ENCODE data around the gene UBE2E2.

UBE2E2 gene

DNA sequence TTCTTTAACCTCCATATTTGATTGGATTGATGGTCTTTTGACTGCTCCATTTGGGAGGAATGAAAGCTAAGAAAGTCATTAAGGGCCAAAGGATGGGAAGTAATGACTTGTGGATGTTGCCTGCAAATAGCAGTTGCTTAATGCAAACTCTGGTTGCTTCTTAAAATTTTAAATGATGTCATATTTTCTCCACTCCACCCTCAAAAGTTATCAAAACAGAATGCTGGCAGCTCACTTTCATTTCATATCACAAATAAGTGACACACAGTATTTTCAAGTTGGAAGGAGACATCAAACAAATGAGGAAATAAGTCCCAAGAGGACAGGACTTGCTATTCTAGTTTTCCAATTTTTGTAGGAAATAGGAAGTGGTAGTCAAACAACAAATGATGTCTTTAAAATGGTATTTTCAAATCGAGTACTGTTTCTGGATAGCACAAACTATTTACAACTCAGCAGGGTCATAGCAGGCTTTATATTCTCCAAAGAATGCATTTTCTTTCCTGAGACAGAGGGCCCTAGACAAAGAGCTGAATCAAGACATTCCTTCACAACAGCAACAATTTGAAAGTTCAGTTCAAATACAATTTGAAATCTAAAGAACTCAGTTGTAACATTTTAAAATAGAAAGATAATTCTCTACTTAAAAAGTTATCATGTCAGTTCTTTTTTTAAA is 437.5 kb downstream of the UBE2E2 start:
- ATAC-seq (replicated peaks) (no peak), DNase-seq (no peak)
- Mint-ChIP-seq H3K4me3 (no peak overlapping the region), H3K27ac (no peak overlapping the region), H3K27me3 (peaks cover 0 to 17% of the 10 kb centered on the region in 2 donors), H3K4me1 (ENCODE audit: low read depth in 2 of 2) (no peaks in the 10 kb centered on the region), H3K36me3 (ENCODE audit: insufficient read depth) (no peaks in the 10 kb centered on the region), H3K9me3 (no peaks in the 10 kb centered on the region)

All from effector memory CD8-positive, alpha-beta T cell (primary cell).